Tibial nerve (tissue), 4 donors: ENCODE measurements around the gene TOMM5.

Experiments used
- EP300 ChIP-seq, 2 donors: sonication (generic); formaldehyde crosslinking; IDR thresholded peaks; one replicate each; pipeline ENCODE4 v1.6.1; 2017; ENCODE audit warnings: antibody characterized with exemption in 2 of 2, mild to moderate bottlenecking in 1 of 2
- POLR2A ChIP-seq, 2 donors: fragments of 450-650 bp; IDR thresholded peaks; one replicate each; pipeline ENCODE4 v1.6.1; 2017; ENCODE audit warnings: antibody characterized with exemption in 2 of 2, mild to moderate bottlenecking in 2 of 2, moderate library complexity in 2 of 2
- TF ChIP-seq, protein P1 (sequence below), 5 experiments: fragments of 200-600 bp in 3 of 5; fragments of 450-650 bp in 2 of 5; sonication (generic) in 3 of 5; IDR thresholded peaks; one replicate each; pipeline ENCODE4 v1.5.1; 2016 to 2019; ENCODE audit warnings: antibody characterized with exemption in 5 of 5, mild to moderate bottlenecking in 3 of 5, moderate library complexity in 2 of 5

DNA sequence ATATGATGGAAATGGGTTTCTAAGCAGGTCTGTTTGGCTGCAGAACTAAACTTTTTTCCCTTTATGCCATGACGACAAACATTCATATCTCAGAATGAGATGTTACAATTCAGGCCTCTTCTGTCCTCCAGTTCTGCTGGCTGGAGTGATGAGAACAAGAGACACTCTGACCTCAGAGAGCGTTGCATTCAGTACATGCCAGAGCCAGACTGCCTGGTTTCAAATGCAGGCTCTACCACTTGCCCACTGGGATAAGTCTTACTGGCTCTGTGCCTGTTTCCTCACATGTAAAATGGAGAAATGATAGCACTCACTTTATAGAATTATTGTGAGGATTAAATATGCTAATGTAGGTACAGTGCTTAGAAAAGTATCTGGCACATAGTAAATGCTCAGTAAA is 24.8 kb upstream of the TOMM5 start:
- TF ChIP-seq, protein P1, sequence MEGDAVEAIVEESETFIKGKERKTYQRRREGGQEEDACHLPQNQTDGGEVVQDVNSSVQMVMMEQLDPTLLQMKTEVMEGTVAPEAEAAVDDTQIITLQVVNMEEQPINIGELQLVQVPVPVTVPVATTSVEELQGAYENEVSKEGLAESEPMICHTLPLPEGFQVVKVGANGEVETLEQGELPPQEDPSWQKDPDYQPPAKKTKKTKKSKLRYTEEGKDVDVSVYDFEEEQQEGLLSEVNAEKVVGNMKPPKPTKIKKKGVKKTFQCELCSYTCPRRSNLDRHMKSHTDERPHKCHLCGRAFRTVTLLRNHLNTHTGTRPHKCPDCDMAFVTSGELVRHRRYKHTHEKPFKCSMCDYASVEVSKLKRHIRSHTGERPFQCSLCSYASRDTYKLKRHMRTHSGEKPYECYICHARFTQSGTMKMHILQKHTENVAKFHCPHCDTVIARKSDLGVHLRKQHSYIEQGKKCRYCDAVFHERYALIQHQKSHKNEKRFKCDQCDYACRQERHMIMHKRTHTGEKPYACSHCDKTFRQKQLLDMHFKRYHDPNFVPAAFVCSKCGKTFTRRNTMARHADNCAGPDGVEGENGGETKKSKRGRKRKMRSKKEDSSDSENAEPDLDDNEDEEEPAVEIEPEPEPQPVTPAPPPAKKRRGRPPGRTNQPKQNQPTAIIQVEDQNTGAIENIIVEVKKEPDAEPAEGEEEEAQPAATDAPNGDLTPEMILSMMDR (IDR thresholded peaks at IDR 0.05), result no peak
- TF ChIP-seq EP300 (IDR thresholded peaks at IDR 0.05) (no peak), POLR2A (IDR thresholded peaks at IDR 0.05) (no peak)
